Measurements from ENCODE around the gene SLC9A5.

Gene SLC9A5

GRCh38 chr16:67287960-67288359, 39.2 kb downstream of the SLC9A5 start:
- TF ChIP-seq RAD21 (IDR thresholded peaks at IDR 0.05; ENCODE audit: low read depth) (no peak), CREB1 (IDR thresholded peaks at IDR 0.05; ENCODE audit: low read depth) (no peak)

DNA sequence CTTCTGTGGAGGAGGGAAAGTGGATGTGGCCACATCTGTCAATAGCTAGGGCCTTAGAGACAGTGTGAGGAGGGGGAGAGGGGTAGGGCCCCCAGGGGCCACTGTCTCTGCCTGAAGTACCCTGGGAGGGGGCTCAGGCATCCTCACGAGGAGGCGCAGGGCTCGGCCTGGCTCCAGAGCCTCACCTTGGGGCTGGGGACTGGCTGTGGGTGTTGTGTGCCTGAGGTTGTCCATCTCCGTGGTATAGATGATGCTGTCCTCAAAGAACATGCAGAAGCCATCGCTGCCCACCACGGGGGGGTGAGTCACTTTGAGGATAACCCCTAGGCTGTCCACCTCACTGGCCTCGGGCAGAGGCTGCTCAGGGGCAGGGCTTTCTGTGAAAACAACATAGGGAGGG, 42.7 kb downstream of the SLC9A5 start:
- TF ChIP-seq NFIC (IDR thresholded peaks at IDR 0.05) (no peak), CEBPB (IDR thresholded peaks at IDR 0.05) (no peak), TEAD4 (IDR thresholded peaks at IDR 0.05) (no peak), EP300 (IDR thresholded peaks at IDR 0.05; ENCODE audit: borderline replicate concordance) (no peak), RAD21 (IDR thresholded peaks at IDR 0.05; ENCODE audit: low read depth) (no peak), ZBTB7A (IDR thresholded peaks at IDR 0.05; ENCODE audit: low read depth) (no peak)
- TF ChIP-seq, protein P1, sequence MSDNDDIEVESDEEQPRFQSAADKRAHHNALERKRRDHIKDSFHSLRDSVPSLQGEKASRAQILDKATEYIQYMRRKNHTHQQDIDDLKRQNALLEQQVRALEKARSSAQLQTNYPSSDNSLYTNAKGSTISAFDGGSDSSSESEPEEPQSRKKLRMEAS (IDR thresholded peaks at IDR 0.05) = no peak

GRCh38 chr16:67294171-67294757, 45.5 kb downstream of the SLC9A5 start:
- no peak for TF ChIP-seq EP300 (IDR thresholded peaks at IDR 0.05; ENCODE audit: borderline replicate concordance)

GRCh38 chr16:67294938-67295361, 46.2 kb downstream of the SLC9A5 start:
- TF ChIP-seq YY1 (IDR thresholded peaks at IDR 0.05; ENCODE audit: low read depth) (no peak), REST (IDR thresholded peaks at IDR 0.05; ENCODE audit: low read depth) (no peak), TAF1 (IDR thresholded peaks at IDR 0.05; ENCODE audit: low read depth) (no peak), RAD21 (IDR thresholded peaks at IDR 0.05; ENCODE audit: low read depth) (no peak), FOXM1 (IDR thresholded peaks at IDR 0.05; ENCODE audit: borderline replicate concordance, low read depth) (no peak), CREB1 (IDR thresholded peaks at IDR 0.05; ENCODE audit: low read depth) (no peak), CEBPB (IDR thresholded peaks at IDR 0.05) (no peak), NFIC (IDR thresholded peaks at IDR 0.05) (no peak), EGR1 (IDR thresholded peaks at IDR 0.05) (no peak), TCF12 (IDR thresholded peaks at IDR 0.05; ENCODE audit: low read depth) (no peak), TEAD4 (IDR thresholded peaks at IDR 0.05) (no peak), USF1 (IDR thresholded peaks at IDR 0.05) (no peak)

DNA sequence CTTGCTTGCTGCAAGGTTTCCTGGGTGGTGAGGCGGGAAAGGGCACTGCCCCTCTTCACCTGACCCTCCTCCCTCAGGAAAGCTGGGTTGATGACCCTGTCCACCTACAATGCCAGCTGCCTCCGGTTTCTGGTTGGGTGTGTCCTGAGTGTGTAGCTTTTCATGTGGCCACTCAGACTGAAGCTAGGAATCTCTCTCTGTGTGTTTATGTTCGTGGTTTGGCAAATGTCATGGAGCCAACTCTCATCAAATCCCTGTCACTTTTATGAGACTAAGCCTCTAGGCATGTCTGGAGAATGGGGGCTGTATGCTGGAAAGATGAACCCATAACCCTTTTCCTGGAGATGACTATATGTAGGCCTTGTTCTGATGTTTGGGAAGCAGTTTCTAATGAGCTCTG, 47.6 kb downstream of the SLC9A5 start:
- TF ChIP-seq CREB1 (IDR thresholded peaks at IDR 0.05; ENCODE audit: low read depth) = no peak
- no peak for TF ChIP-seq ZBTB7A (IDR thresholded peaks at IDR 0.05; ENCODE audit: low read depth)
- TF ChIP-seq TEAD4 (IDR thresholded peaks at IDR 0.05) = no peak
- TF ChIP-seq TAF1 (IDR thresholded peaks at IDR 0.05; ENCODE audit: low read depth) = no peak
- no peak for TF ChIP-seq YY1 (IDR thresholded peaks at IDR 0.05; ENCODE audit: low read depth)
- TF ChIP-seq RAD21 (IDR thresholded peaks at IDR 0.05; ENCODE audit: low read depth) = no peak
- no peak for TF ChIP-seq EGR1 (IDR thresholded peaks at IDR 0.05)
- no peak for TF ChIP-seq FOXM1 (IDR thresholded peaks at IDR 0.05; ENCODE audit: borderline replicate concordance, low read depth)
- TF ChIP-seq, protein P1 (IDR thresholded peaks at IDR 0.05) = no peak
- TF ChIP-seq REST (IDR thresholded peaks at IDR 0.05; ENCODE audit: low read depth) = no peak
- TF ChIP-seq TCF12 (IDR thresholded peaks at IDR 0.05; ENCODE audit: low read depth) = no peak
- TF ChIP-seq EP300 (IDR thresholded peaks at IDR 0.05; ENCODE audit: borderline replicate concordance) = no peak
- no peak for TF ChIP-seq CEBPB (IDR thresholded peaks at IDR 0.05)

DNA sequence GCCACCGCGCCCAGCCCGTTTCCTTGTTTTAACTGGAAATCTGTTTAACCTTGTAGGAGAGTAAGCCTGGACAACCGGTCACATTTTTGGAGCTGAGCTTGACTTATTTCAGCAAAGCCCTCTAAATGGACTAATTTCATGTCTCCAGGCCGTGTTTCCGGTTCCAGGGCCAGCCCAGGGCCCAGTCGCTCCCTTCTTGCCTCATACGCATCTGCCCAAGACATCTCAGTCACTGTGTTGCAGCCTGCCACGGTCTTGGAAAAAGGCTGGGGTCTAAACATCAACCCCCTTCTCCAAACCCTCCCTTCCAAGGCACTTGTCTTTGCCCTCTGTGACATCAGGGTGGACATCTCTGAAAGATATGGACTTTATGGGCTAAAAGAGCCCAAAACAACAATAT, 49.5 kb downstream of the SLC9A5 start:
- TF ChIP-seq TAF1 (IDR thresholded peaks at IDR 0.05; ENCODE audit: low read depth) (no peak), EGR1 (IDR thresholded peaks at IDR 0.05) (no peak), TEAD4 (IDR thresholded peaks at IDR 0.05) (no peak), USF1 (IDR thresholded peaks at IDR 0.05) (no peak), YY1 (IDR thresholded peaks at IDR 0.05; ENCODE audit: low read depth) (no peak), RAD21 (IDR thresholded peaks at IDR 0.05; ENCODE audit: low read depth) (no peak), FOXM1 (IDR thresholded peaks at IDR 0.05; ENCODE audit: borderline replicate concordance, low read depth) (no peak), NFIC (IDR thresholded peaks at IDR 0.05) (no peak), REST (IDR thresholded peaks at IDR 0.05; ENCODE audit: low read depth) (no peak), EP300 (IDR thresholded peaks at IDR 0.05; ENCODE audit: borderline replicate concordance) (no peak), CEBPB (IDR thresholded peaks at IDR 0.05) (no peak), ZBTB7A (IDR thresholded peaks at IDR 0.05; ENCODE audit: low read depth) (no peak), CREB1 (IDR thresholded peaks at IDR 0.05; ENCODE audit: low read depth) (no peak), TCF12 (IDR thresholded peaks at IDR 0.05; ENCODE audit: low read depth) (no peak)
- TF ChIP-seq, protein P1 (IDR thresholded peaks at IDR 0.05) = no peak
